Upper lobe of left lung (tissue), 4 donors: ENCODE data around the gene LIPA.

ENCODE experiments used
- EP300 ChIP-seq, 4 donors: sonication (generic); formaldehyde crosslinking; IDR thresholded peaks; one replicate each; pipeline ENCODE4 v1.5.1; 2017; ENCODE audit warnings: antibody characterized with exemption in 4 of 4, control low read depth in 2 of 4
- POLR2A ChIP-seq, 4 donors: fragments of 450-650 bp; IDR thresholded peaks; one replicate each; pipeline ENCODE4 v1.5.1; 2016 to 2017; ENCODE audit warnings: antibody characterized with exemption in 4 of 4, mild to moderate bottlenecking in 2 of 4
- POLR2AphosphoS5 ChIP-seq, 2 donors: sonication (generic); formaldehyde crosslinking; IDR thresholded peaks; one replicate each; pipeline ENCODE4 v1.5.1; 2017; ENCODE audit warnings: antibody characterized with exemption in 2 of 2
- TF ChIP-seq, protein P1 (sequence below), 6 experiments: fragments of 450-650 bp in 4 of 6; fragments of 200-600 bp in 2 of 6; sonication (generic) in 2 of 6; IDR thresholded peaks; one replicate each; pipeline ENCODE4 v1.5.1; 2016 to 2019; ENCODE audit warnings: antibody characterized with exemption in 6 of 6

DNA sequence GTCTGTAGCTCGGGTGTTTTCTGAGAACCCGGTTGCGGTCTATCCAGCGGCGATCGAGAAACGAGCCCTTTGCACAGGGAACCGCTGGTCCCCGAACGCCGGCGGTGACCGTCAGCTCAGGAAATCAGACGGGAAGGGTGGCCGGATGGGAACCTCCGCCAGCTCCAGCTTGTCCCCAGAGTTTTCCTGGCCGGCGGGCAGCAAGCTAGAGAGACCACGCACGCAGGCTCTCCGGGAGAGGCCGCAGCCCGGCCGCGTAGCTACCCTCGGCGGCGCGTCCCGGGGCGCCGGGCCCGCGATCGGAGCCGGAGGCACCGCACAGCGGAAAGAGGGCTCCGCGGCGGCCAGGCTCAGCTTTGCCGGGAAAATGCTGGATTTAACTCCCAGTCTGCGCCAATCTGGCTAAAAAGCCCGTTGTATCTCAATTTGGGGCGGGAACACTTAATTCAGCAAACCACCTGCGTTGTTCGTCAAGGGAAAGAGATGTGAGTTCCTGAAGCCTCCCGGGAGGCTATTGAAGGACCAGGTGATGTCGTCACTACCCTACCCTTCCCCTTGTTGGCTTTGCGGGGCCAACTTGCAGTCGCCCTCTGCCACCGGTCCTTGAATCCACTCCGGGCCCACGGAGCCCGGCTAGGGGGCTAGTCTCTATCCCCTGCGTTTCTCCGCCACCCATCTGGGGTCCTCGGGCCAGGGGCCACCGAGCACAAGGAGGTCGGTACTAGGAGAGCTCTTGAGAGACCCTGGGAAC, 43.6 kb downstream of the LIPA start:
- TF ChIP-seq, protein P1, sequence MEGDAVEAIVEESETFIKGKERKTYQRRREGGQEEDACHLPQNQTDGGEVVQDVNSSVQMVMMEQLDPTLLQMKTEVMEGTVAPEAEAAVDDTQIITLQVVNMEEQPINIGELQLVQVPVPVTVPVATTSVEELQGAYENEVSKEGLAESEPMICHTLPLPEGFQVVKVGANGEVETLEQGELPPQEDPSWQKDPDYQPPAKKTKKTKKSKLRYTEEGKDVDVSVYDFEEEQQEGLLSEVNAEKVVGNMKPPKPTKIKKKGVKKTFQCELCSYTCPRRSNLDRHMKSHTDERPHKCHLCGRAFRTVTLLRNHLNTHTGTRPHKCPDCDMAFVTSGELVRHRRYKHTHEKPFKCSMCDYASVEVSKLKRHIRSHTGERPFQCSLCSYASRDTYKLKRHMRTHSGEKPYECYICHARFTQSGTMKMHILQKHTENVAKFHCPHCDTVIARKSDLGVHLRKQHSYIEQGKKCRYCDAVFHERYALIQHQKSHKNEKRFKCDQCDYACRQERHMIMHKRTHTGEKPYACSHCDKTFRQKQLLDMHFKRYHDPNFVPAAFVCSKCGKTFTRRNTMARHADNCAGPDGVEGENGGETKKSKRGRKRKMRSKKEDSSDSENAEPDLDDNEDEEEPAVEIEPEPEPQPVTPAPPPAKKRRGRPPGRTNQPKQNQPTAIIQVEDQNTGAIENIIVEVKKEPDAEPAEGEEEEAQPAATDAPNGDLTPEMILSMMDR (IDR thresholded peaks at IDR 0.05) = no peak
- TF ChIP-seq POLR2AphosphoS5 (IDR thresholded peaks at IDR 0.05) (peak in 1 of 2 donors; percentile 13), POLR2A (IDR thresholded peaks at IDR 0.05) (no peak), EP300 (IDR thresholded peaks at IDR 0.05) (no peak)
